Measurements from ENCODE around the gene COL6A2. TPM values are rescaled to one million over a fixed set of nuclear protein-coding genes. Genes with fewer than 3 reads are reported as not detected.
A peak's percentile ranks its signal among the peaks of the same experiment; 100 is the strongest.

The COL6A2 gene
- total RNA-seq, 1 experiment from 2014 or later, result 129 TPM

- no peak overlapping the region for H3K4me3 Mint-ChIP-seq
- Histone ChIP-seq H3K79me2 (ENCODE audit: insufficient read depth, low read length) (no peaks in the 10 kb centered on the region), H3K18ac (ENCODE audit: insufficient read length, low read depth, low read length) (no peak overlapping the region), H4K8ac (replicated peaks; ENCODE audit: insufficient read length, low read depth, low read length) (no peak overlapping the region), H3K4me1 (ENCODE audit: insufficient read depth, low read length) (no peaks in the 10 kb centered on the region), H3K23ac (ENCODE audit: insufficient read length, low read depth, low read length) (no peak overlapping the region), H4K20me1 (ENCODE audit: control insufficient read depth, insufficient read depth, insufficient read length) (no peaks in the 10 kb centered on the region), H3K27me3 (ENCODE audit: insufficient read depth, low read length) (no peaks in the 10 kb centered on the region), H3K56ac (ENCODE audit: insufficient read length, low read depth, low read length) (no peak overlapping the region), H3K23me2 (ENCODE audit: insufficient read length, low read depth, low read length, poor library complexity, severe bottlenecking) (no peaks in the 10 kb centered on the region), H2BK15ac (ENCODE audit: low read depth, low read length) (no peak overlapping the region), H3T11ph (ENCODE audit: low read length) (no peak overlapping the region), H2AFZ (ENCODE audit: low read length) (no peak overlapping the region), H3K4ac (ENCODE audit: low read depth, low read length) (no peak overlapping the region), H4K91ac (ENCODE audit: insufficient read length, low read depth, low read length) (no peak overlapping the region), H3K9me3 (ENCODE audit: control insufficient read depth, low read depth, low read length) (no peaks in the 10 kb centered on the region), H2BK20ac (ENCODE audit: low read depth, low read length, poor library complexity, severe bottlenecking) (no peak overlapping the region), H3K27ac (ENCODE audit: insufficient read length, low read depth, low read length) (no peak overlapping the region), H2BK5ac (ENCODE audit: insufficient read length, low read length) (no peak overlapping the region), H3K79me1 (ENCODE audit: insufficient read depth, low read depth, low read length, poor library complexity, severe bottlenecking) (no peaks in the 10 kb centered on the region), H2AK5ac (ENCODE audit: insufficient read length, low read length) (no peak overlapping the region), H2BK12ac (ENCODE audit: insufficient read length, low read depth, low read length) (no peak overlapping the region), H3K14ac (ENCODE audit: insufficient read depth, low read length) (no peak overlapping the region), H4K5ac (ENCODE audit: insufficient read length, low read depth, low read length) (no peak overlapping the region), H2BK120ac (ENCODE audit: low read depth, low read length, poor library complexity, severe bottlenecking) (no peak overlapping the region), H3K4me2 (ENCODE audit: insufficient read depth, insufficient read length, low read length) (no peak overlapping the region), H3K9ac (ENCODE audit: extremely low read depth, insufficient read length, low read length) (no peak overlapping the region)
- peaks cover 0 to 15% of the 10 kb centered on the region in 2 experiments; a peak in 2 of 4 replicates for H3K4me1 Mint-ChIP-seq
- no peaks in the 10 kb centered on the region; a peak in 1 of 5 replicates for H3K9me3 Mint-ChIP-seq
- peaks cover 9 to 40% (median 17%) of the 10 kb centered on the region in 3 experiments for H3K36me3 Mint-ChIP-seq (ENCODE audit: insufficient read depth in 1 of 3, low read depth in 3 of 3)
- no peak overlapping the region for H3K27ac Mint-ChIP-seq
- H3K27me3 Mint-ChIP-seq (ENCODE audit: low read depth), result no peaks in the 10 kb centered on the region
- no CpG with 5 or more reads among the region's 47 CpGs for WGBS (ENCODE audit: extremely low coverage, insufficient read length, low lambda C conversion rate)
- no peak for TF ChIP-seq CTCF (conservative IDR thresholded peaks at IDR 0.05)
- peak; percentile 20 for DNase-seq
Measured at GRCh38 chr21:46125846-46126301, 28.0 kb downstream of the COL6A2 start.

Data from H9 (cell line).